ENCODE data around the gene HP1BP3.

GRCh38 chr1:20697563-20697962, 89.5 kb downstream of the HP1BP3 start:
- TF ChIP-seq EZH2 (IDR thresholded peaks at IDR 0.05; ENCODE audit: insufficient read depth, poor library complexity, severe bottlenecking) (no peak), EZH2phosphoT487 (IDR thresholded peaks at IDR 0.05; ENCODE audit: insufficient read depth, low read depth) (no peak)
